Stimulated activated effector memory CD8-positive, alpha-beta T cell treated with anti-CD3 and anti-CD28 coated beads, Interleukin-12 subunit alpha, Interleukin-12 subunit beta, amount 100 ng/mL, for 72 hours (primary cell): ENCODE measurements around the gene NTHL1.
"Not testable (repeated sequence)": the region's sequence is repeated elsewhere in the genome, so short reads cannot be mapped to it uniquely, and the experiment has no call there.

Experiments
- ATAC-seq: fragments of 150-1000 bp; cut with Tn5 transposase; 2 replicates; pipeline ENCODE4 v1.10.0; 2021
- DNase-seq, 2 donors: peaks; one replicate each; pipeline ENCODE4 v3.0.0; 2021 to 2022; ENCODE audit warnings: low spot score in 2 of 2
- H3K27ac Mint-ChIP-seq: one replicate; pipeline ENCODE4 v1.8.0; 2022; ENCODE audit warnings: mild to moderate bottlenecking, mixed read lengths
- H3K36me3 Mint-ChIP-seq: one replicate; pipeline ENCODE4 v1.8.0; 2022; ENCODE audit warnings: mild to moderate bottlenecking, mixed read lengths
- H3K4me1 Mint-ChIP-seq: one replicate; pipeline ENCODE4 v1.8.0; 2022; ENCODE audit warnings: mixed read lengths
- H3K4me3 Mint-ChIP-seq: one replicate; pipeline ENCODE4 v1.8.0; 2022; ENCODE audit warnings: mild to moderate bottlenecking, mixed read lengths
- H3K9me3 Mint-ChIP-seq: one replicate; pipeline ENCODE4 v1.8.0; 2022; ENCODE audit warnings: mixed read lengths

Gene NTHL1

DNA sequence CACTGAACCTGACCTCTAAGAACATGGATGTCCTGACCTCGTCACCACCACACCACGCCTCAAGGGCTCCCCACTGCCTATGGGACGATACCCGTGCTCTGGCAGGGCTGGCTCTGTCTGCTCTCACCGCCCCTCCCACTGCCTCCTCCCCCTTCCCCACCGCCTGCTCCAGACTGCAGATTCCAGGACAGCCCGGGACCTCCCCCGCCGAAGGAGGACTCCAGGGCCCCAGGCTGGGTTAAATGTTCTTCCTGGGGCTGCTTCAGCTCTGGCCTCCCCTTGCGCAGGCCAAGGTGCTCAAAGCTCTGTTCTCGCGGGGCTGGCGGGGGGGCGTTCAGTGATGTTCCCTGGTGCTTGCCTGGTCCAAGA is 24.9 kb downstream of the NTHL1 start:
- peak; percentile 51 for ATAC-seq
- Mint-ChIP-seq H3K4me1 (peaks cover 30% of the 10 kb centered on the region), H3K9me3 (no peaks in the 10 kb centered on the region), H3K36me3 (no peaks in the 10 kb centered on the region), H3K4me3 (peak overlapping the region; percentile 74), H3K27ac (peak overlapping the region; percentile 87)
- peak in 1 of 2 donors; percentile 68 for DNase-seq

DNA sequence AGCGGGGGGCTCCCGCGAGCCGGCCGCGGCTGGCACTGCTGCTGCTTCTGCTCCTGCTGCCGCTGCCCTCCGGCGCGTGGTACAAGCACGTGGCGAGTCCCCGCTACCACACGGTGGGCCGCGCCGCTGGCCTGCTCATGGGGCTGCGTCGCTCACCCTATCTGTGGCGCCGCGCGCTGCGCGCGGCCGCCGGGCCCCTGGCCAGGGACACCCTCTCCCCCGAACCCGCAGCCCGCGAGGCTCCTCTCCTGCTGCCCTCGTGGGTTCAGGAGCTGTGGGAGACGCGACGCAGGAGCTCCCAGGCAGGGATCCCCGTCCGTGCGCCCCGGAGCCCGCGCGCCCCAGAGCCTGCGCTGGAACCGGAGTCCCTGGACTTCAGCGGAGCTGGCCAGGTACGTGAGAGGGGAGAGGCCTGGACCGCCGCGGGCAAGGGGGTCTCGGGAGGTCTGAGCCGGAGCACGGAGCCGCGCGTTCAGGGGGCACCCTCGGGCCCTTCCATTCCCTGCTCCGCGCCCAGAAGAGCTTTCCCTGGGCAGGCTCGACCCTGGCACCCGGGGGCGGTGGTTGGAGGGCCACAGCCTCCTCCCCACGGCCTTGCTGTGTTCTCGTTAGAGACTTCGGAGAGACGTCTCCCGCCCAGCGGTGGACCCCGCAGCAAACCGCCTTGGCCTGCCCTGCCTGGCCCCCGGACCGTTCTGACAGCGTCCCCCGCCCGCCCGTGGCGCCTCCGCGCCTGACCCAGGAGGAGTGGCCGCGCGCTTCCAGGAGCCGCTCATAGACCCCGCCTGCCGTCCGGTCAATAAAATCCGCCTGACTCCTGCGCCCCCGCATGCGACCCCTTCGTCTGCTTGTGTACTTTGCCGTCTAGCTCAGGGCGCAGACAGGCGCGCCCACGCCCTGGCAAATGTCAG is 27.5 kb downstream of the NTHL1 start:
- DNase-seq (no peak), ATAC-seq (no peak)
- H3K27ac Mint-ChIP-seq, result no peak overlapping the region

DNA sequence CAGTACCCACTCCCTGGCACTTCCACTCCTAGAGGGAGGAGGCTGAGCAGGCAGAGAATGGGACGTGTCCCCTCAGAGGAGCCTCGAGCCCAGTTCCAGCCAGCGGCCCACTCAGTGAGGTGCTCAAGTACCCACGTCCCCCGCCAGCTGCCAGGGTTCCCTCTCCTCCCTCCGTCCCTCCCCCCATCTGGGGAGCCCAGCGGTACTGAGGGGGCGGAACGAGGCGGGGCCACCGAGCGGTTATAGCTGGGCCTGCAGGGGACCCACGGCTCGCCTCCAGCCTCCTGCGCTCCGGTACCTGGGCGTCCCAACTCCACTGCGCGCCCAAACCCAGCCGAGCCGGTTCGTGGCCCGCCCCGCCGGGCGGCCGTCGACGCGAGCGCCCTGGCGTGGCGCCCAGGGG is 28.1 kb downstream of the NTHL1 start, which contains the start of gene NPW:
TSS of gene NPW (plus strand) at position 268 of the 403 bp plus-strand sequence.
- ATAC-seq (no peak), DNase-seq (no peak)
- H3K27ac Mint-ChIP-seq, result no peak within 1 kb of the TSS
- H3K9me3 Mint-ChIP-seq, result no peaks in the 10 kb centered on the region
- H3K4me3 Mint-ChIP-seq, result peak within 1 kb of the TSS; percentile 33
- H3K4me1 Mint-ChIP-seq, result peaks cover 19% of the 10 kb centered on the region
- no peaks in the 10 kb centered on the region for H3K36me3 Mint-ChIP-seq

More for the DNA sequence above, 27.5 kb downstream of the NTHL1 start:
- Mint-ChIP-seq H3K4me1 (peaks cover 19% of the 10 kb centered on the region), H3K4me3 (peak overlapping the region; percentile 33), H3K36me3 (no peaks in the 10 kb centered on the region), H3K9me3 (no peaks in the 10 kb centered on the region)

DNA sequence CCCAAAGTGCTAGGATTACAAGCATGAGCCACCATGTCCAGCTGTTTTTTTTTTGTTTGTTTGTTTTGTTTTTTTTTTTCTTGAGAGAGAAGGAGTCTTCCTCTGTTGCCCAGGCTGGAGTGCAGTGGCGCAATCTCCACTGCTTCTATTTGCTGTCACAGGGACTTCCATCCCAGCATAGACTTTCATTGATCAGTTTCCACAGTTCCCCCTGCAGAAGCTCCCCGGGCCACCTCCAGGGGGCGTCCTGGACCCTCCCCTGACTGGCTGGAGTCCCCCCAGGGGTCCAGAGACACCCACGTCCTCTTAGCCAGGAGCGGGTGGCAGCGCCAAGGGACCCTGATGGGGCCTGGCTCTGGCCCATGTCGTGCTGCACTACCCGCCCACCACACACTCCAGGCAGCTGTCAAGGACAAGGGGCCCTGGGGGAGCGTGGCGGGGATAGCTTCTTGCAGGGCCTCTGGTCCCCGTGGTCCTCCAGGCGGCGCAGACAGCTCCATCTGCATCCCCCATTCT is 31.2 kb downstream of the NTHL1 start:
- H3K4me3 Mint-ChIP-seq, result no peak overlapping the region
- H3K36me3 Mint-ChIP-seq, result no peaks in the 10 kb centered on the region
- peaks cover 6% of the 10 kb centered on the region for H3K4me1 Mint-ChIP-seq
- peak; percentile 39 for ATAC-seq
- no peak overlapping the region for H3K27ac Mint-ChIP-seq
- no peaks in the 10 kb centered on the region for H3K9me3 Mint-ChIP-seq
- DNase-seq, result peak in 1 of 2 donors; percentile 74

DNA sequence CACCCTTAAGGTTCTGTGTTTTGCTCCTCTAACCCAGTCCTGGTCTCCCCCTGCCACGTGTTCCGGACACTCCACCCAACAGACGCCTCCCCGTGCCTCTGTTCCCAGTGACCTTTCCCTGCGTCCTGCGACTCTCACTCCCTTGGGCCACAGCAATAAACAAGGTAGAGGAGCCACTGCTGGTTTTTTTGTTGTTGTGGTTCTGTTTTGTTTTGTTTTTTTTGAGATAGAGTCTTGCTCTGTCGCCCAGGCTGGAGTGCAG is 31.8 kb downstream of the NTHL1 start:
- ATAC-seq, result no peak
- no peak overlapping the region for H3K27ac Mint-ChIP-seq
- H3K36me3 Mint-ChIP-seq, result no peaks in the 10 kb centered on the region

DNA sequence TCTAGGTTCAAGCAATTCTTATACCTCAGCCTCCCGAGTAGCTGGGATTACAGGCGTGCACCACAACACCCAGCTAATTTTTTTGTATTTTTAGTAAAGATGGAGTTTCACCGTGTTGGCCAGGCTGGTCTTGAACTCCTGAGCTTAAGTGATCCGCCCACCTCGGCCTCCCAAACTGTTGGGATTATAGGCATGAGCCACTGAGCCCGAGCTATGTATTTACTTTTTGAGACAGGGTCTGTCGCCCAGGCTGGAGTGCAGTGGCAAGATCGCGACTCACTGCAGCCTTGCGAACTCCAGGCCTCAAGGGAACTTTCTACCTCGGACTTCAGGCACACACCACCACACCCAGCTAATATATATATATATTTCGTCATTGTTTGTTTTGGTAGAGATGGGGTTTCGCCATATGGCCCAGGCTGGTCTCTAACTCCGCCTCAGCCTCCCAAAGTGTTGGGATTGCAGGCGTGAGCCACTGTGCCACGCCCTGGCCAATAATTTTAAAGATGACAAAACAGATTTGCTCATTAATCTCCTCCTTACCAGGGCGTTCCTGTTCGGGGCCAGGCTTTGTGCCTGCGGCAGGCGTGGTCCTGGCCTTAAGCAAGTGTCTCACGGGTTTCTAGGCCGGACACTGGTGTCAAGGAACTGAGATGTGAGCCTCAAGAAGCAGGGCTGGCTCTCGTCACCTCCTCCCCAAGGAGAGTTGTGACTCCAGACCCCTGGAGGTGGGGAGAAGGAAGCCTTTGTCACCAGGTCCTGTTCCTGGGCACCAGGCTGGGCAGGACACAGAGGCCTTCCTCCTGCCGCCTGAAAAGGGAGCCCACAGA is 32.3 kb downstream of the NTHL1 start:
- Mint-ChIP-seq H3K27ac (no peak overlapping the region), H3K36me3 (peaks cover 1% of the 10 kb centered on the region), H3K4me1 (no peaks in the 10 kb centered on the region), H3K9me3 (no peaks in the 10 kb centered on the region), H3K4me3 (no peak overlapping the region)
- DNase-seq (no peak), ATAC-seq (no peak)

More for the DNA sequence above, 31.8 kb downstream of the NTHL1 start:
- no peak overlapping the region for H3K4me3 Mint-ChIP-seq
- peaks cover 5% of the 10 kb centered on the region for H3K4me1 Mint-ChIP-seq
- no peaks in the 10 kb centered on the region for H3K9me3 Mint-ChIP-seq
- no peak for DNase-seq

DNA sequence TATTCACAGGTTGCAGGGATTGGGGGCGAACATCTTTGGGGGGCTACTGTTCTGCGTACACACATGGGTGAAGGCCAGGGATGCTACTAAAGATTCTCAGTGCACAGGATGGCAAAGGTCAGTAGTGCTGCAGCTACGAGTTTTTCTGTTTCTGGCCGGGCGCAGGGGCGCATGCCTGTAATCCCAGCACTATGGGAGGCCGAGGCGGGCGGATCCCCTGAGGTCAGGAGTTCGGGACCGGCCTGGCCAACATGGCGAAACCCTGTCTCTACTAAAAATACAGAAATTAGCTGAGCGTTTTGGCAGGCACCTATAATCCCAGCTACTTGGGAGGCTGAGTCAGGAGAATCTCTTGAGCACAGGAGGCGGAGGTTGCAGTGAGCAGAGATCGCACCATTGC is 34.1 kb downstream of the NTHL1 start:
- Mint-ChIP-seq H3K4me3 (no peak overlapping the region), H3K9me3 (no peaks in the 10 kb centered on the region), H3K27ac (no peak overlapping the region), H3K36me3 (peaks cover 11% of the 10 kb centered on the region), H3K4me1 (peaks cover 5% of the 10 kb centered on the region)
- ATAC-seq (no peak), DNase-seq (no peak)

DNA sequence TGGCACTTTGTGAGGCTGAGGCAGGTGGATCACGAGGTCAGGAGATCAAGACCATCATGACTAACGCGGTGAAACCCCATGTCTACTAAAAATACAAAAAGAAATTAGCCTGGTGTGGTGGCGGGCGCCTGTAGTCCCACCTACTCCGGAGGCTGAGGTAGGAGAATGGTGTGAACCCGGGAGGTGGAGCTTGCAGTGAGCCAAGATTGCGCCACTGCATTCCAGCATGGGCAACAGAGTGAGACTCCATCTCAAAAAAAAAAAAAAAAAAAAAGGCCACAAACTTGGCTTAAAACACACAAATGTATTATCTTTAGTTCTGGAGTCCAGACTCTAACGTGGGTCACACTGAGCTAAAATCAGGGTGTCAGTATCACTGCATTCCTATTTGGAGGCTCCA is 35.9 kb downstream of the NTHL1 start:
- H3K36me3 Mint-ChIP-seq, result peaks cover 27% of the 10 kb centered on the region
- not testable (repeated sequence) for ATAC-seq, H3K9me3 Mint-ChIP-seq, DNase-seq, H3K4me3 Mint-ChIP-seq, H3K27ac Mint-ChIP-seq
- peaks cover 23% of the 10 kb centered on the region for H3K4me1 Mint-ChIP-seq

DNA sequence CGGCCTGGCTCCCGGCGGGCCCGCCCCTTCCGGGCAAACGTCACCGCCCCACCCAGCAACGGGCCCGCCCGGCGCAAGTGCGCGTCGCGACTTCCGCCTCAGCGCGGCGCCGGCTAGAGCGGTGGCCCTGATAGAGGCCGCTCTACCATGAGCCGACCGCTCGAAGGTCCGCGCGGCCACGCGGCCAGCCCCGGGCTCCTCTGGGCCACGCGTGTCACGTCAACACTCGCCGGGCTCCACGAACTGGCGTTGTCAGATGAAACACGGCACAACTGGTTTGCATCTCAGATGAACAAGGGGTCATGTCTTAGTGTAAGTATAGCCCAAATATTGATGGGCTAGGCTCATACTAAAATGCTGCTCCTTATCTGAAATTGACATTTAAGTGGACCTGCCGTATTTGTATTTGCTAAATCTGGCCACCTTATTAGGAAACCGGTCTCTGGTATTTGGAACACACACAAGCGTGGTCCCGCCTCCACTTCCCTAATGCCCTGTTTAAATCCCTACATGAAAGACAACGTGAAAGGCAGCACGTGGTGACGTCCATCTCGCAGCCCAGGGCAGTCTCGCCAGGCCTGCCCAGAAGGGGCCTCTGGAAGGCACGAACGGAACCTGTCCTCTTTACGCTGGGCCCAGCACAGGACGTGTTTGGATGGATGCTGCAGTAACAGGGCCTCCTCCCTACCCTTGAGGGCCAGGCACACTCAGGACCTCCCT is 37.7 kb downstream of the NTHL1 start, which contains the start of gene ZNF598:
TSS of gene ZNF598 (minus strand) at position 31 of the 720 bp plus-strand sequence.
- no peaks in the 10 kb centered on the region for H3K9me3 Mint-ChIP-seq
- ATAC-seq, result peak; percentile 97

DNA sequence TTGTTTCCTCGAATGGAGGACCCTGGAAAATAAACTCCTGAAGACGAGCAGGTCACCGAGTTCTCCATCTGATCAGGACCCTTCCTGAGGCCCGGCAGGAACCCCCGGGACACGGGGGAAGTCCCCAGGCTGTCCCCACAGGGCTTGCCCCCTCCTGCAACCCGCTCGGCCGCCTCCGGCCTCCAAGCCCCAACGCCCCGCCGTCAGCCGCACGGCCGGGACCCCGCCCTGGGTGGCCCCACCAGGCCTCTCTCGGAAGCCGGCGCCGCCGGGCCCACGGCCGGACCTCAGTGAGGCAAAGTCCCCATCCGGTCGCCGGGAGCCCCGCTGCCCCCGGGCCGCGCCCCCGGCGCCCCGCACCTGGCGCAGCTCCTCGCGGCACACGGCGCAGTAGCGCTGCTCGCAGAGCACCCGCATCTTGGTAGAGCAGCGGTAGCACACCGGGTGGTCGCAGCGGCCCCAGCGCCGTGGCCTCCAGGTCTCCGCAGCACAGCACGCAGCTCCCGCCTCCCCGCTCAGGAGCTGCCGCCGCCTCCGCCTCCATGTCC is 38.4 kb downstream of the NTHL1 start:
- Mint-ChIP-seq H3K4me3 (peak overlapping the region; percentile 87), H3K27ac (peak overlapping the region; percentile 93), H3K9me3 (no peaks in the 10 kb centered on the region), H3K36me3 (peaks cover 33% of the 10 kb centered on the region), H3K4me1 (peaks cover 46% of the 10 kb centered on the region)
- ATAC-seq (peak; percentile 58), DNase-seq (no peak)

More for the DNA sequence above, 37.7 kb downstream of the NTHL1 start, which contains the start of gene ZNF598:
- peak within 1 kb of the TSS; percentile 87 for H3K4me3 Mint-ChIP-seq
- DNase-seq, result peak; percentile 72 to 83
- H3K4me1 Mint-ChIP-seq, result peaks cover 39% of the 10 kb centered on the region
- peaks cover 31% of the 10 kb centered on the region for H3K36me3 Mint-ChIP-seq
- peak within 1 kb of the TSS; percentile 93 for H3K27ac Mint-ChIP-seq

DNA sequence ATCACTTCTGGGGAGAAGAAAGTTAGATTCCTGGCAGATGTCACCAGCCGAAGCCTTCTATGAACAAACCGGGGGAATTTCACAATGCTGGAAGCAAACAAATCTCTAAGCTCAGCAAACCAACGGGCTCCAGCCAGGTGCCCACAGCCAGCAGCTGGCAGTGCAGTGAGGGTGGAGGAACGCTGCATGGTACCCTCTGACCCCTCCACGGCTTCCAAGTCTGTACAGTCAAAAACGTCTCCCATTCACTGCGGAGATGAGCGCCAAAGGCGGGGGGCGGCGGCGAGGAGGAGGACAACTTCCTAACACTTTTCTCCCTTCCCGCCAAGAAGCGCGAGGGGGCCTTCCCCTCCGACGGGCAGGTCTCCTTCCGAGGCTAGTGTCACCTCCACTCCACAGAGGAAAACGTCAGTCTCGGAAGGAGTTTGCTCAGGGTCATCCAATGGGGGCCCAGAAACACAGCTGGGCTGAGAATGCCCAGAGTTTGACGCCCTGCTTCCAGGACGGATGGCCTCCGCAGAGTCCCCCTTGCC is 38.9 kb downstream of the NTHL1 start:
- Mint-ChIP-seq H3K27ac (peak overlapping the region; percentile 93), H3K9me3 (no peaks in the 10 kb centered on the region), H3K4me3 (peak overlapping the region; percentile 87), H3K36me3 (peaks cover 33% of the 10 kb centered on the region), H3K4me1 (peaks cover 50% of the 10 kb centered on the region)
- DNase-seq (no peak), ATAC-seq (peak; percentile 3)

DNA sequence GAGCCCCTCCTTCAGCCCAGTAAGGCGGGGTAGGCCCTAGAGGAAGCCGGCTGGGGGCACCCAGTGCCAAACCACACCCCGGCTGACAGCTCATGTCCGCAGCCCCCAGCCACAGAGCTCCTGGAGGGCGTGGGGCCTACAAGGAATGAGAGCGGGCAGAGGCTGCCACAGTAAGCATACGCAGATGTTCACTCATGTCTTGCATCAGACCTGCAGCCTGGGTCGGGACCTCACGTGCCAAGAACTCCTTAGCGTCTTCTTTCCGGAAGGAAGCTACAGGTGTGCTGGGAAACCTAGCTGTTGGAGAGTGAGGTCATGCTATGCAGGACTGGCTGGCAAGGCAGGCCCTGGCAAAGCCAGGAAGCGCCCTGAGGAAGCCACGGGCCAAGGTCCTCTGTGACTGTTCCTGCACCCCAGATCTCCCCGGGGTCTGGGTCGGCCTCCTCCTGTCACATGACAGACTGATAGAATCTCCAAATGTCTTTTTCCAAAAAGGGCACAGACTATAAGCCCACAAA is 39.6 kb downstream of the NTHL1 start:
- DNase-seq (no peak), ATAC-seq (no peak)
- peaks cover 39% of the 10 kb centered on the region for H3K36me3 Mint-ChIP-seq
- peaks cover 50% of the 10 kb centered on the region for H3K4me1 Mint-ChIP-seq
- no peaks in the 10 kb centered on the region for H3K9me3 Mint-ChIP-seq
- peak overlapping the region; percentile 87 for H3K4me3 Mint-ChIP-seq
- H3K27ac Mint-ChIP-seq, result peak overlapping the region; percentile 93

DNA sequence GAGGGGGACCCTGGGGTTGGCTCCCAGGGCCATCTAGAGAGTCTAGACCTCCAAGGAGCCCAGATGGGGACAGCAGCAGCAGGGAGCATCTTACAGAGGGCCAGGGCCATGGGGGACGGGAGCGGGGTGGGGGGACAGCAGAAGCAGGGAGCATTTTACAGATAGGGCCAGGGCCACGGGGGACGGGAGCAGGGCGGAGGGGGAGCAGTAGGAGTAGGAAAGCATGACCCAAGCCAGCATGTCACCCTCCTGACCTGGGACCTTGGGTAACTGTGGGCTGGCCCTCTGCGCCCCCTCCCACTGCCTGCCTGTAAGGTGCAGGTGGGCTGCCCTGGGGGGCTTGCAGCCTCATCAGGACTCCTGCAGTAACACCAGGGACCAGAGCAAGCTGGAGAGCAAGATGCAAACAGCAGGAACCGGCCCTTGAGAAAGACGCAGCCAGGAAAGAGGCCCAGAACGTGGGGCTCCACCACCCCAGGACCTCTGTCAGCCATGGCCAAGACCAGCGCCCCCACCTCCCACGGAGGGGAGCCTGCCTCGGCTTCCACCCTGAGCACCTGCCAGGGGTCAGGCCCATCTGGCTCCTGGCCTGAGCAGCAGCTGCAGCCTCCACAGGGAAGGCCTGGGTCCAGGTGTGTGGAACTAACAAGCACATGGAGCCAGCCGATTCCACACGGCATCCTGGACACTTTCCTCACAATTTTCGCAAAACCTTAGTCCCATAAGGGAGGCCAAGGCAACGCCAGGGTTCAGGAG is 40.4 kb downstream of the NTHL1 start:
- Mint-ChIP-seq H3K27ac (peak overlapping the region; percentile 93), H3K4me1 (peaks cover 50% of the 10 kb centered on the region), H3K9me3 (no peaks in the 10 kb centered on the region), H3K4me3 (peak overlapping the region; percentile 87), H3K36me3 (peaks cover 48% of the 10 kb centered on the region)
- DNase-seq (no peak), ATAC-seq (no peak)

DNA sequence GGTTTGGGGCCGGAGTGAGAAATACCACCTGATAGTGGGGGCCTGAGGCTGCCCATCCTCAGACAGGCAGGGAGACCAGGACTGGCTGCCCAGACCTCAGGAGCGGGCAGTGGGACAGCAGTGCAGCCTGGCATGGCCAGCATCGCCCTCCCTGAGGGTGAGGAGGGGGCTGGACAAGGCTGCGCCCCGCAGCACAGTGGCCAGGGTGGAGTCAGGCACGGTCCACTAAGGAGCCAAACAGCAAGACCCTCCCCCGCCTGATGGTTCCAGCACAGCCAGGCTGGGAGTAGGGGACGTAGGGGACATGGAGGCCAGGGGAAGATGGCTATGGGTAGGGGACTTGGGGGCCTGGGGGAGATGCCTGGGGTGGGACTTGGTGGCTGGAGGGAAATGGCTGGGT is 41.3 kb downstream of the NTHL1 start:
- Mint-ChIP-seq H3K4me1 (peaks cover 50% of the 10 kb centered on the region), H3K4me3 (peak overlapping the region; percentile 87), H3K36me3 (peaks cover 54% of the 10 kb centered on the region), H3K27ac (peak overlapping the region; percentile 93), H3K9me3 (no peaks in the 10 kb centered on the region)
- DNase-seq (no peak), ATAC-seq (no peak)
